Measurements from ENCODE around the gene TMEM123.
"Not testable (repeated sequence)": the region's sequence is repeated elsewhere in the genome, so short reads cannot be mapped to it uniquely, and the experiment has no call there.

TMEM123 gene

DNA sequence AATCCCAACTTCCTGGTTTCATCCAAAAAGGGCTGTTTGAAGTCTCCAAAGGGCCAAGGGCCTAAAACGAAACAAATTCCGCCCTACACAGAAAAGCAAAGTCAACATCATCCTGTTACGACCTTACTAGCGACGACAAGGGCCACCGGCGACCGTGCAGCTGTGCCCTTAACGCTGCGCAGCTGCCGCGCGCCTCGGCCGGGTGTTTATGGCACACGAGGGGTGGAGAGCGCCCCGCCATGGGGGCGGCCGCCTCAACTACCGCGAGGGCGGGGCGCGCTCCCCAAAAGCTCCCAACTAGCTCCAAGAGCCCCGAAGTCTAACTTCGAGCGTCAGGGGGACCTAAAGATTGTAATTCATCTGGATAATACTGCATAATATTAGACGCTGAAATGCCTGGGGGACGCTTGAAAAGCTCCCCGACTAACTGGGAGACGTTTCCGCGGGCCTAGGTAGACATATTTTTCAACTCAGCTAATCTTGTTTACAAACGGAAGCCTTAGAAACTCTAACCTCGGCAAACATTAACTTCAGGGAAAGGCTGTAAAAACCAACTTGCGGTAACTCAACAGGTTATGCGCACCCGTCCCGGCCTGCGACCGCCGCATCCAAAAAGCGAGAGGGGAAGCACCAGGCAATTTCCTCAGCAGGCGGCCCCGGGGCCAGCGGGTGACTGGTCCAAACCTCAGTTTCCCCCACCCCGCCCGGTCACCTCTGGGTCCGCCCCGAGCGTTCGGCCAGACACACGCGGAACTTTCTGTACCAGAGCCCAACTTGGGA lies 694 bp downstream of the TMEM123 start:
- in situ Hi-C loops (cut with MboI; ENCODE audit: low sequenced_read_pairs) = no loop called here

- in situ Hi-C loops (cut with MboI; ENCODE audit: low sequenced_read_pairs) = no loop called here
These were observed 1.4 kb downstream of the TMEM123 start for GRCh38 chr11:102451041-102451680.

GRCh38 chr11:102449651-102450570 lies 2.7 kb downstream of the TMEM123 start:
- in situ Hi-C loops (cut with MboI; ENCODE audit: low sequenced_read_pairs) = no loop called here

DNA sequence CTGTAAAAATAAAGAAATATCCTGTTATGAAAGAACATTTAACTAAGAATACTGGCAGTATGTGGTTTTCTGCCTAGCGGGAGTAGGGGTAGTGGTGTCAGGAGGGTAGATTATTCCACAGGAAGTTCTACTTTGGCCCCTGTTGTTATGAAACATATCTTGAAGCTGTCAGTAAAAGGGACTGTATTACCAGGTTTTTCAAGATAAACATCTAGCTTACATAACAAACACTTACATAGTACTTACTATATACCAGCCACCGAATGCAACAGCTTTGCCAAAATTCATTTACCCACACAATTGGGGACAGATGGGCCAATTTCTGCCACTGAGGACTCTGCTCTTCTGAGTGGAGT lies 3.7 kb downstream of the TMEM123 start:
- in situ Hi-C loops (cut with MboI; ENCODE audit: low sequenced_read_pairs) = no loop called here

DNA sequence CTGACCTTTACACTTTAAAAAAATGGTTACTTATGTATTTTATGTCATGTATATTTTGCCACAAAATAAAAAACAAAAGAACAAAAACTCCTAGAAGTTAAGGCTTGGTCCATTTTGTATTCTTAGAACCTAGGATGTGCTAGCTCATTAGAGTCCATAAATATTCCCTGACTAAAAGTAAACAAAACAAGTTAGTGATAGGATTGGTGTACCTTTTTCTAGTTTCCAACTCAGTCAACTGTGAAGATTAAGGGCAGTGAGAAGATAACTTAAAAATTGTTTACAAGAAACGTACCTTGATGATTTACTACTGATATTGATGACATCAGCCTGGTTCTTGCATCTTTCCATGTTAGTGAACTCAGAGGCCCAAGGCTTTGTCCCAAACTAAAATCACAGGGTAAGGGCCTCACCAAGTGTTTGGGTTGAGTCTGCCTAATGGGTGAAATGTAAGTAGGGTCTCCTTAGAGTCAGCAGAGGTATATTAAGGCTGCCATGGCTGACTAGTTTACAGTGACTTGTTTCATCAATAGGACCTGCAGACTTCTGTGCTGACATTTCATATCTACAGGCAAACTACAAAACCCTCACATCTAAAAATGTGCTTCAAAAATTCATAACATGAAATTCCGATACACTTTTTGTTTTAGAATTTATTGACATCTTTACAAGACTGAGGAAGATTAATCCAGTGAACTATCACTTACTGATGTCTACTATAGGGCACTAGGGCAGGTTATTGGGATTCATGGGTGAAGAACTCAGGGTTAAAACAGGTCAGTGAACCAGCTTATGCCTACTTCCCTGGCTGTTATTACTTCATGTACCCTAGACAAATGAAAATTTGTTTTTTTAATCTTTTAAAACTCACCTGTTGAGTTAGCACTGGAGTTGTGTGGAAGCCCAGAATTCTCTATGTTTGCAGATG lies 4.4 kb downstream of the TMEM123 start:
- in situ Hi-C loops (cut with MboI; ENCODE audit: low sequenced_read_pairs) = no loop called here

DNA sequence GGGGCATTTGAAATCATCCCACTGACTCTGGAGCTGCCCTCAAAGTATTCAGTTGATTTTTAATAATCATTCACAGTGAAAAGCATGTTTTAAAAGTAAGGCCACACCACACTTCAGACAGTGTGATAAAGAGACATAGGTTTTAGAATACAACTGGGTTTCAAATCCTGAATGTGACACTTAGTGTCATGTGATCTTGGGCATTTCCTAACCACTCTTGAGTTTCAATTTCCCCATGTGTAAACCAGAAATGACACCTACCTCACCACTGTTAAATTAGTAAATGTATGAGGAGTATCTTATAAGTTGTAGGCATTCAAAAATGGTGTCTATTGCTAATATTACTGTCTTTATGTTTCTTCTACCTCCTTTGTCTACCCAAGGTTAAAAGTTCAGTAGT lies 5.4 kb downstream of the TMEM123 start:
- in situ Hi-C loops (cut with MboI; ENCODE audit: low sequenced_read_pairs) = no loop called here

DNA sequence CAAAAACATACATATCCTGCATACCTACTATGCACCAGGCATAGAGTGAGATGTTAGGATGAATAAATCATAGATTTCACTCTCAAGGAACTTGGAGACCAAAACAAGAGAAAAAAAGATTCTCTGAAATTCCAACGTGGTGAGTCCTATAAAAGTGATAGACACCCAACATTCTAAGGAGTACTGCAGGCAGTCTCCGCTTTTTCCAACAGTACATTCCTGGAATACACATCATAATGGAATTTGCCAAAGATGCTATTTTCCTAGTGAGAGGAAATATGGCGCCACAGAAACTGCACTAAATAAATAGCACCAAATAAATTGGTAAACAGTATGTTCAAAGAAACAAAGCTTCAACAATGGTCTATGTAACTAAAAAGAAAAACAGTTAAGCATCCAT lies 6.0 kb downstream of the TMEM123 start:
- in situ Hi-C loops (cut with MboI; ENCODE audit: low sequenced_read_pairs) = no loop called here

GRCh38 chr11:102444693-102445092 lies 7.9 kb downstream of the TMEM123 start:
- in situ Hi-C loops (cut with MboI; ENCODE audit: low sequenced_read_pairs) = not testable (repeated sequence)

- in situ Hi-C loops (cut with MboI; ENCODE audit: low sequenced_read_pairs) = not testable (repeated sequence)
These were observed 8.4 kb downstream of the TMEM123 start for GRCh38 chr11:102444142-102444541.

GRCh38 chr11:102439063-102439363 lies 13.6 kb downstream of the TMEM123 start:
- in situ Hi-C loops (cut with MboI; ENCODE audit: low sequenced_read_pairs) = not testable (repeated sequence)

DNA sequence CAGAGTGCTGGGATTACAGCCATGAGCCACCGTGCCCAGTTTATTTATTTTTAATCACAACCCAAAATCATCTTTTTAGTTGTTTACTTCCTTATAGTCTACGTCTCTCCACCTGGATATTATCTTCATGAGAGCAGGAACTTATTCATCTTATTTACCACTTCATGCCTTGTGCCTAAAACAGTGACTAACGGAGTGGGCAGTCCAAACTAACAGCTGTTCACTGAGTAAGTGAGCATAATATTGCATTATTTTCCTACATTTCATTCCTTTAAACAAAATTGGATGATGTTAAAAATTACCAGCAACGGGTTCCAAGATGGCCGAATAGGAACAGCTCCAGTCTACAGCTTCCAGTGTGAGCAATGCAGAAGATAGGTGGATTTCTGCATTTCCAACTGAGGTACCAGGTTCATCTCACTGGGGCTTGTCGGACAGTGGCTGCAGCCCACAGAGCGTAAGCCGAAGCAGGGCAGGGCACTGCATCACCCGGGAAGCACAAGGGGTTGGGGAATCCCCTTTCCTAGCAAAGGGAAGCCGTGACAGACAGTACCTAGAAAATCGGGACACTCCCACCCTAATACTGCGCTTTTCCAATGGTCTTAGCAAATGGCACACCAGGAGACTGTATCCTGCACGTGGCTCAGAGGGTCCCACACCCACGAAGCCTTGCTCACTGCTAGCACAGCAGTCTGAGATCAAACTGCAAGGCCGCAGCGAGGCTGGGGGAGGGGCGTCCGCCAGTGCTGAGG lies 14.1 kb downstream of the TMEM123 start:
- in situ Hi-C loops (cut with MboI; ENCODE audit: low sequenced_read_pairs) = no loop called here

- in situ Hi-C loops (cut with MboI; ENCODE audit: low sequenced_read_pairs) = no loop called here
These were observed 14.8 kb downstream of the TMEM123 start for GRCh38 chr11:102437727-102438126.

DNA sequence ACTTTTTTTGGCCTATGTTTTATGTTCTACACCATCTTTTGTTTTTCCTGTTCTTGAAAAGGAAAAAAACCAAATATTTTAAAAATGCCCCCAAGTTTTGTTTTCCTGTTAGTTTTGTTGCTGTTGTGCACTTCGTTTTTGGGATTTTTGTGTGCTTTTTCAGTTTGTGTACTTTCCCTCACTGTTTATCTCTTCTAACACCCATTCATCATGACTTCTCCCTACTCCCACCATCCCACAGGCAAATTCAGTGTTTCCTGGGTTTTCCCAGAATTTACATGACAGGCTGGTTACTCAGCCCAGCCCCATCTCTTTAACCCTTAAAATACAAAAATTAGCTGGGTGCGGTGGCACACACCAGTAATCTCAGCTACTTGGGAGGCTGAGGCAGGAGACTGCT lies 15.6 kb downstream of the TMEM123 start:
- in situ Hi-C loops (cut with MboI; ENCODE audit: low sequenced_read_pairs) = no loop called here

- in situ Hi-C loops (cut with MboI; ENCODE audit: low sequenced_read_pairs) = no loop called here
These were observed 16.0 kb downstream of the TMEM123 start for GRCh38 chr11:102436561-102436960.

DNA sequence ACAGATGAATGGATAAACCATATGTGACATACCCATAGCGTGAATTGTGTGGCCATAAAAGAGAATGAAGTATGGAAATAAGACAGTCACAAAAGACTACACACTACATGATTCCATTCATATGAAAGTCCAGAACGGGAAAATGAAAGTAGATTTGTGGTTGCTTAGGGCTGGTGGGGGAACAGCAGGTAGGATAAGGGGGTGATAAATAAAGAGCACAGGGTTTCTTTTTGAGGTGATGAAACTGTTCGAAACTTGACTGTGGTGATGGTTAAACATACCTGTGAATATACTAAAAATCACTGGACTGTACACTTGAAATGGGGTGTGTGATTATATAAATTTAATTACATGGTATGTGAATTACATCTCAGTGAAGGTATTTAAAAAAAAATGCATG lies 16.9 kb downstream of the TMEM123 start:
- in situ Hi-C loops (cut with MboI; ENCODE audit: low sequenced_read_pairs) = no loop called here

DNA sequence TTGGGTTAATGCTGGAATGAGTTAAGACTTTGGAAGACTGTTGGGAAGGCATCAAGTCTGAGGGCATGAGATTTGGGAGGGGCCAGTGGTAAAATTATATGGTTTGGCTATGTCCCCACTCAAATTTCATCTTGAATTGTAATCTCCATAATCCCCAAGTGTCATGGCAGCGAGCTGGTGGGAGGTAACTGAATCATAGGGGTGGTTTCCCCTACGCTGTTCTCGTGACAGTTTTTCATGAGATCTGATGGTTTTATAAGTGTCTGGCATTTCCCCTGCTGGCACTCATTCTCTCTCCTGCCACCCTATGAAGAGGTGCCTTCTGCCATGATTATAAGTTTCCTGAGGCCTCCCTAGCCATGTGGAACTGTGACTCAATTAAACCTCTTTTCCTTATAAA lies 19.0 kb downstream of the TMEM123 start:
- in situ Hi-C loops (cut with MboI; ENCODE audit: low sequenced_read_pairs) = not testable (repeated sequence)

DNA sequence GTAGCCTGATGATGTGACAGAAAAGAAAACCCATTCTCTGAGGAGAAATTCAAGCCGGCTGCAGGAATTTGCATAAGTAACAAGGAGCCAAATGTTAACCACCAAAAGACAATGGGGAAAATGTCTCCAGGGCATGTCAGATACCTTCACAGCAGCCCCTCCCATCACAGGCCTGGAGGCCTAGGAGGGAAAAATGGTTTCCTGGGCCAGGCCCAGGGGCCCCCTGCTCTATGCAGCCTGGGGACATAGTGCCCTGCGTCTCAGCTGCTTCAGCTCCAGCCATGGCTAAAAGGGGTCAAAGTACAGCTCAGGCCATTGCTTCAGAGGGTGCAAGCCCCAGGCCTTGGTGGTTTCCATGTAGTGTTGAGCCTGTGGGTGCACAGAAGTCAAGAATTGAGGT lies 20.0 kb downstream of the TMEM123 start:
- in situ Hi-C loops (cut with MboI; ENCODE audit: low sequenced_read_pairs) = not testable (repeated sequence)

- in situ Hi-C loops (cut with MboI; ENCODE audit: low sequenced_read_pairs) = no loop called here
These were observed 21.2 kb downstream of the TMEM123 start for GRCh38 chr11:102431404-102431803.

GRCh38 chr11:102430158-102430836 lies 22.3 kb downstream of the TMEM123 start:
- in situ Hi-C loops (cut with MboI; ENCODE audit: low sequenced_read_pairs) = no loop called here
